Measurements from ENCODE around the gene FBXL7. TPM values are rescaled to one million over a fixed set of nuclear protein-coding genes. Genes with fewer than 3 reads are reported as not detected.

FBXL7 gene
- total and polyA plus RNA-seq, 8 donors, result 0.35 to 2.4 (median 1.2) TPM

DNA sequence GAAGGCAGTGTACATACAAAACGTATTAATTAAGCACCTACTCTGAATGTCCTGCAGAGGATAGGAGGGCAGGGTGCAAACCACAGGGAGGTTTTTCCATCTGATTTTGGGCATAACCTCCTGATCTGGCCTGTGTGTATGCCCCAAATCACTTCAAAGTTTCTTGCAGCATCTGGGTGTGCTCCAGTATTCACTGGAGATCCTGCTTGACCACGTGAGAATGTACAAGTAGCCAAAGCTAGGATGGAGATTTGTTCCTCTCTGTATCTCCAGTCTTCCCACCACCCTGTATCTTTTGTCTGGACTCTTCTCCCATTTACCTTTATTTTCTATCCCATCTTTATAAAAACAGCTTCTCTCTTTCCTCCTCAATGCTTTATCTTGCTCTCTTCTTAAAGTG, 207.7 kb downstream of the FBXL7 start:
- ATAC-seq, result no peak
- no peak for FAIRE-seq
- WGBS, 2 donors, result 35 to 39% methylated on average over 2 of the region's 2 CpGs

DNA sequence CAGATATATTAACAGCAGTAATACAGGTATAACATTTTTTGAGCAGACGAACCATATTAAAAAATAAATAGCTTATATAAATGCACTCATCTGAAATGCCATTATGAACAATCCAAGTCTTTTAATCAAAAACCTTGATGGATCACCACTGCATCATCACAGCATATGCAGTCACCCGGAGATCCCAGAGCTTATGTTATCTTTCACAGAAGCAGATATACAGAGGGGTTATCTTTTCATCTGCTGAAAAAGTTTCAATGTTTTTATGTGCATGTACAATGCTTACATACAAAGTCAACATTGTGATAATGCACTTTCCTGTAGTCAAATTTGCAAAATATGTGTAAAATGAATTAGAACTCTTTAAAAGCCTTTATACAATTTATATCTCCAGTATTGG, 211.9 kb downstream of the FBXL7 start:
- no peaks in the 10 kb centered on the region for H3K36me3 ChIP-seq
- H3K4me3 ChIP-seq, result no peak overlapping the region
- FAIRE-seq, result no peak
- 48 to 59% methylated on average over 2 of the region's 2 CpGs for WGBS, 2 donors
- no peaks in the 10 kb centered on the region for H3K27me3 ChIP-seq
- no peaks in the 10 kb centered on the region for H3K4me1 ChIP-seq
- TF ChIP-seq, protein P1, sequence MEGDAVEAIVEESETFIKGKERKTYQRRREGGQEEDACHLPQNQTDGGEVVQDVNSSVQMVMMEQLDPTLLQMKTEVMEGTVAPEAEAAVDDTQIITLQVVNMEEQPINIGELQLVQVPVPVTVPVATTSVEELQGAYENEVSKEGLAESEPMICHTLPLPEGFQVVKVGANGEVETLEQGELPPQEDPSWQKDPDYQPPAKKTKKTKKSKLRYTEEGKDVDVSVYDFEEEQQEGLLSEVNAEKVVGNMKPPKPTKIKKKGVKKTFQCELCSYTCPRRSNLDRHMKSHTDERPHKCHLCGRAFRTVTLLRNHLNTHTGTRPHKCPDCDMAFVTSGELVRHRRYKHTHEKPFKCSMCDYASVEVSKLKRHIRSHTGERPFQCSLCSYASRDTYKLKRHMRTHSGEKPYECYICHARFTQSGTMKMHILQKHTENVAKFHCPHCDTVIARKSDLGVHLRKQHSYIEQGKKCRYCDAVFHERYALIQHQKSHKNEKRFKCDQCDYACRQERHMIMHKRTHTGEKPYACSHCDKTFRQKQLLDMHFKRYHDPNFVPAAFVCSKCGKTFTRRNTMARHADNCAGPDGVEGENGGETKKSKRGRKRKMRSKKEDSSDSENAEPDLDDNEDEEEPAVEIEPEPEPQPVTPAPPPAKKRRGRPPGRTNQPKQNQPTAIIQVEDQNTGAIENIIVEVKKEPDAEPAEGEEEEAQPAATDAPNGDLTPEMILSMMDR (IDR thresholded peaks at IDR 0.05), result no peak
- H3K9me3 ChIP-seq, result no peaks in the 10 kb centered on the region
- intact Hi-C loops (cut with DNase I), result no loop called here
- DNase-seq, result no peak
- no peak overlapping the region for H3K27ac ChIP-seq
- ATAC-seq, result no peak

More for the DNA sequence above, 207.7 kb downstream of the FBXL7 start:
- no peak for DNase-seq
- no peak overlapping the region for H3K4me3 ChIP-seq
- H3K9me3 ChIP-seq, result no peaks in the 10 kb centered on the region
- no peaks in the 10 kb centered on the region for H3K4me1 ChIP-seq
- TF ChIP-seq, protein P1 (IDR thresholded peaks at IDR 0.05), result no peak
- H3K36me3 ChIP-seq, result no peaks in the 10 kb centered on the region
- no peaks in the 10 kb centered on the region for H3K27me3 ChIP-seq
- intact Hi-C loops (cut with DNase I), result no loop called here
- no peak overlapping the region for H3K27ac ChIP-seq

DNA sequence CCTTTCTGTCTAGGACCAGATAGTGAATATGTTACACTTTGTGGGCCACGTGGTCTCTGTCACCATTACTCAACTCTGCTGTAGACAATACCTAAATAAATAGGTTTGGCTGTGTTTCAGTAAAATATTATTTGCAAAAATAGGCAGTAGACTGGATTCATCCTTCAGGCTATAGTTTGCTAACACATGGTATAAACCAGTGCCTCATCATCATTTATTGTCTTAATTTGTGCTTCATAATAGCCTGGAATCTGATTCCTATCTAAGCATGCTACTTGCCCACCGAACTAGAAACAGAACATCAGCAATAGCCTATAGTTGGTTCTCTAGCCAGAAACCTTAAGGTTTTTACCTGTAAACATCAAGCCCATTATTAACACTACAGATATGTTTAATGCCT, 215.6 kb downstream of the FBXL7 start:
- intact Hi-C loops (cut with DNase I), result no loop called here
- Histone ChIP-seq H3K36me3 (no peaks in the 10 kb centered on the region), H3K4me3 (no peak overlapping the region), H3K27ac (no peak overlapping the region), H3K4me1 (no peaks in the 10 kb centered on the region), H3K27me3 (no peaks in the 10 kb centered on the region), H3K9me3 (no peaks in the 10 kb centered on the region)
- ATAC-seq (no peak), FAIRE-seq (no peak), DNase-seq (no peak)
- TF ChIP-seq, protein P1 (IDR thresholded peaks at IDR 0.05), result no peak
- 44 to 64% methylated on average over 2 of the region's 2 CpGs for WGBS, 2 donors

DNA sequence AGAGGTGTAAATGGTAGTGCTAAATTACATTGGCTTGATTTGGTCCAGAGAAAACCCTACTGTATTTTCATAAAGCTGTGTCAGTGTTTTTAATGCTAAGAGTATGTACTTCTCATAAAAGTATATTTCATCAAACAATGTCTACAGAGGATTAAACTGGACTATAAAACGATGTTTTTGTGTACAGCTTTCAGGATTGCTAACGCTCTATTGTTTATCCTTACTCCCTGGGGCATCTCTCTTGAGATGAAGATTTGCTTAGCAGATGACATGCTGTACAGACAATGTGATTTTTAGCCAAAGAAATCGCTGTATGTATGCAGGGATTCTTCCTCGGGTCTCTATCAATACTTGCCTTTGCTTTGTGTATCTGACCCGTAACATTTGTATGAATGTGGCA, 216.0 kb downstream of the FBXL7 start:
- H3K27me3 ChIP-seq, result no peaks in the 10 kb centered on the region
- H3K4me1 ChIP-seq, result no peaks in the 10 kb centered on the region
- no peaks in the 10 kb centered on the region for H3K9me3 ChIP-seq
- ATAC-seq (no peak), FAIRE-seq (no peak), DNase-seq (no peak)
- WGBS, 2 donors, result 40 to 61% methylated on average over 5 of the region's 5 CpGs
- H3K36me3 ChIP-seq, result no peaks in the 10 kb centered on the region
- no peak overlapping the region for H3K27ac ChIP-seq
- TF ChIP-seq, protein P1 (IDR thresholded peaks at IDR 0.05), result no peak
- intact Hi-C loops (cut with DNase I), result no loop called here
- H3K4me3 ChIP-seq, result no peak overlapping the region

DNA sequence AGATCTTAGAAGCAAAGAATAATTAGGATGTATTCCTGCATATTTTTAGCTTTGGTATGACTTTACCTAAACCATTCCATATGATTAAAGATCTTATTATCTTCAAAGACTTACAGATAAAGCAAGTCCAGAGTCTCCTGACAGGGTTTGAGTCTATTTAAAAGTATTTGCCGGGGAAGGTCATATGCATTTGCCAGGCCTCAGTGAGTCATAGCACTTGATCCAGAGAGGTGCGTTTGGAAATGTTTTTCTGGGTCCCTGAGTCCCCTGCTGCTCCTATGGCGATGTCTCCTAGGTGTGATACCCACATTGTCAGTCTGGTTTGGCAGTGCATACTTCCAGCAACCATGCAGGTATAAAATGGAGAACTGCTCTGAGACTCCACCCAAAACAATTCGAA, 217.0 kb downstream of the FBXL7 start:
- Histone ChIP-seq H3K27ac (no peak overlapping the region), H3K4me1 (no peaks in the 10 kb centered on the region), H3K4me3 (no peak overlapping the region), H3K27me3 (no peaks in the 10 kb centered on the region), H3K36me3 (no peaks in the 10 kb centered on the region), H3K9me3 (no peaks in the 10 kb centered on the region)
- intact Hi-C loops (cut with DNase I), result no loop called here
- TF ChIP-seq, protein P1 (IDR thresholded peaks at IDR 0.05), result no peak
- 39 to 49% methylated on average over 4 of the region's 4 CpGs for WGBS, 2 donors
- no peak for FAIRE-seq
- DNase-seq, result no peak
- ATAC-seq, result no peak
